Stimulated activated naive CD8-positive, alpha-beta T cell treated with anti-CD3 and anti-CD28 coated beads, Interleukin-15, Interleukin-2, amounts not matched to agents 100 ng/mL and 50 ng/mL, for 24 hours (primary cell): ENCODE data around the gene DOCK4.

Experiments used
- H3K27ac Mint-ChIP-seq: one replicate; pipeline ENCODE4 v1.8.0; 2021; ENCODE audit warnings: mild to moderate bottlenecking, mixed read lengths
- H3K27me3 Mint-ChIP-seq: one replicate; pipeline ENCODE4 v1.8.0; 2021; ENCODE audit warnings: mixed read lengths
- H3K36me3 Mint-ChIP-seq: one replicate; pipeline ENCODE4 v1.8.0; 2021; ENCODE audit warnings: low read depth, mixed read lengths
- H3K4me1 Mint-ChIP-seq: one replicate; pipeline ENCODE4 v1.8.0; 2021; ENCODE audit warnings: low read depth, mixed read lengths
- H3K4me3 Mint-ChIP-seq: one replicate; pipeline ENCODE4 v1.8.0; 2021; ENCODE audit warnings: mild to moderate bottlenecking, mixed read lengths
- H3K9me3 Mint-ChIP-seq: one replicate; pipeline ENCODE4 v1.8.0; 2021; ENCODE audit warnings: mixed read lengths

DOCK4 gene

GRCh38 chr7:111788286-111789047 lies 417.7 kb downstream of the DOCK4 start:
- H3K4me3 Mint-ChIP-seq = no peak overlapping the region
- H3K9me3 Mint-ChIP-seq = peaks cover 4% of the 10 kb centered on the region
- H3K27ac Mint-ChIP-seq = no peak overlapping the region
- peaks cover 3% of the 10 kb centered on the region for H3K27me3 Mint-ChIP-seq
- H3K36me3 Mint-ChIP-seq = no peaks in the 10 kb centered on the region
- no peaks in the 10 kb centered on the region for H3K4me1 Mint-ChIP-seq

GRCh38 chr7:111787741-111788140 lies 418.5 kb downstream of the DOCK4 start:
- H3K27me3 Mint-ChIP-seq = peaks cover 3% of the 10 kb centered on the region
- H3K27ac Mint-ChIP-seq = no peak overlapping the region
- H3K4me3 Mint-ChIP-seq = no peak overlapping the region
- no peaks in the 10 kb centered on the region for H3K4me1 Mint-ChIP-seq
- no peaks in the 10 kb centered on the region for H3K9me3 Mint-ChIP-seq
- H3K36me3 Mint-ChIP-seq = no peaks in the 10 kb centered on the region

GRCh38 chr7:111787099-111787498 lies 419.1 kb downstream of the DOCK4 start:
- H3K9me3 Mint-ChIP-seq = no peaks in the 10 kb centered on the region
- H3K27me3 Mint-ChIP-seq = peaks cover 3% of the 10 kb centered on the region
- no peak overlapping the region for H3K27ac Mint-ChIP-seq

GRCh38 chr7:111785076-111785475 lies 421.1 kb downstream of the DOCK4 start:
- H3K9me3 Mint-ChIP-seq = no peaks in the 10 kb centered on the region

More at GRCh38 chr7:111787099-111787498, 419.1 kb downstream of the DOCK4 start:
- no peak overlapping the region for H3K4me3 Mint-ChIP-seq
- no peaks in the 10 kb centered on the region for H3K4me1 Mint-ChIP-seq
- no peaks in the 10 kb centered on the region for H3K36me3 Mint-ChIP-seq

GRCh38 chr7:111784296-111784695 lies 421.9 kb downstream of the DOCK4 start:
- no peaks in the 10 kb centered on the region for H3K9me3 Mint-ChIP-seq
- H3K4me3 Mint-ChIP-seq = no peak overlapping the region
- H3K27me3 Mint-ChIP-seq = peaks cover 3% of the 10 kb centered on the region
- no peak overlapping the region for H3K27ac Mint-ChIP-seq
- no peaks in the 10 kb centered on the region for H3K4me1 Mint-ChIP-seq
- no peaks in the 10 kb centered on the region for H3K36me3 Mint-ChIP-seq

More at GRCh38 chr7:111785076-111785475, 421.1 kb downstream of the DOCK4 start:
- H3K36me3 Mint-ChIP-seq = no peaks in the 10 kb centered on the region
- H3K27me3 Mint-ChIP-seq = peaks cover 3% of the 10 kb centered on the region
- no peak overlapping the region for H3K27ac Mint-ChIP-seq
- H3K4me1 Mint-ChIP-seq = no peaks in the 10 kb centered on the region
- H3K4me3 Mint-ChIP-seq = no peak overlapping the region

- no peak overlapping the region for H3K27ac Mint-ChIP-seq
- no peaks in the 10 kb centered on the region for H3K4me1 Mint-ChIP-seq
- peaks cover 3% of the 10 kb centered on the region for H3K27me3 Mint-ChIP-seq
- no peaks in the 10 kb centered on the region for H3K9me3 Mint-ChIP-seq
- no peak overlapping the region for H3K4me3 Mint-ChIP-seq
- no peaks in the 10 kb centered on the region for H3K36me3 Mint-ChIP-seq
Observed at GRCh38 chr7:111783854-111784253, 422.3 kb downstream of the DOCK4 start.

GRCh38 chr7:111780527-111780926 lies 425.7 kb downstream of the DOCK4 start:
- Mint-ChIP-seq H3K4me1 (no peaks in the 10 kb centered on the region), H3K36me3 (no peaks in the 10 kb centered on the region), H3K9me3 (peaks cover 13% of the 10 kb centered on the region), H3K27ac (no peak overlapping the region), H3K27me3 (no peaks in the 10 kb centered on the region), H3K4me3 (no peak overlapping the region)

GRCh38 chr7:111775206-111775605 lies 431.0 kb downstream of the DOCK4 start:
- Mint-ChIP-seq H3K4me1 (no peaks in the 10 kb centered on the region), H3K27ac (no peak overlapping the region), H3K36me3 (no peaks in the 10 kb centered on the region), H3K9me3 (peaks cover 13% of the 10 kb centered on the region), H3K4me3 (no peak overlapping the region), H3K27me3 (no peaks in the 10 kb centered on the region)

GRCh38 chr7:111772716-111773115 lies 433.5 kb downstream of the DOCK4 start:
- Mint-ChIP-seq H3K4me3 (no peak overlapping the region), H3K36me3 (no peaks in the 10 kb centered on the region), H3K9me3 (peaks cover 12% of the 10 kb centered on the region), H3K4me1 (no peaks in the 10 kb centered on the region), H3K27ac (no peak overlapping the region), H3K27me3 (peaks cover 4% of the 10 kb centered on the region)

GRCh38 chr7:111771638-111772037 lies 434.6 kb downstream of the DOCK4 start:
- H3K27ac Mint-ChIP-seq = no peak overlapping the region
- no peak overlapping the region for H3K4me3 Mint-ChIP-seq
- no peaks in the 10 kb centered on the region for H3K36me3 Mint-ChIP-seq

GRCh38 chr7:111770116-111770515 lies 436.1 kb downstream of the DOCK4 start:
- Mint-ChIP-seq H3K4me3 (no peak overlapping the region), H3K4me1 (no peaks in the 10 kb centered on the region)

More at GRCh38 chr7:111771638-111772037, 434.6 kb downstream of the DOCK4 start:
- no peaks in the 10 kb centered on the region for H3K4me1 Mint-ChIP-seq
- peaks cover 4% of the 10 kb centered on the region for H3K27me3 Mint-ChIP-seq
- peaks cover 8% of the 10 kb centered on the region for H3K9me3 Mint-ChIP-seq

GRCh38 chr7:111765751-111766643 lies 440.2 kb downstream of the DOCK4 start:
- no peaks in the 10 kb centered on the region for H3K36me3 Mint-ChIP-seq
- no peak overlapping the region for H3K27ac Mint-ChIP-seq
- H3K9me3 Mint-ChIP-seq = no peaks in the 10 kb centered on the region

More at GRCh38 chr7:111770116-111770515, 436.1 kb downstream of the DOCK4 start:
- Mint-ChIP-seq H3K27me3 (peaks cover 4% of the 10 kb centered on the region), H3K27ac (no peak overlapping the region), H3K9me3 (no peaks in the 10 kb centered on the region), H3K36me3 (no peaks in the 10 kb centered on the region)

GRCh38 chr7:111763221-111763801 lies 442.9 kb downstream of the DOCK4 start:
- no peaks in the 10 kb centered on the region for H3K9me3 Mint-ChIP-seq
- H3K36me3 Mint-ChIP-seq = no peaks in the 10 kb centered on the region
- H3K27me3 Mint-ChIP-seq = no peaks in the 10 kb centered on the region
- H3K4me1 Mint-ChIP-seq = no peaks in the 10 kb centered on the region
- no peak overlapping the region for H3K27ac Mint-ChIP-seq
- H3K4me3 Mint-ChIP-seq = no peak overlapping the region

More at GRCh38 chr7:111765751-111766643, 440.2 kb downstream of the DOCK4 start:
- Mint-ChIP-seq H3K4me3 (no peak overlapping the region), H3K27me3 (peaks cover 4% of the 10 kb centered on the region), H3K4me1 (no peaks in the 10 kb centered on the region)

- H3K9me3 Mint-ChIP-seq = no peaks in the 10 kb centered on the region
- H3K4me1 Mint-ChIP-seq = no peaks in the 10 kb centered on the region
Observed at GRCh38 chr7:111762799-111763198, 443.4 kb downstream of the DOCK4 start.

GRCh38 chr7:111762211-111762610 lies 444.0 kb downstream of the DOCK4 start:
- Mint-ChIP-seq H3K9me3 (no peaks in the 10 kb centered on the region), H3K27ac (no peak overlapping the region), H3K4me1 (no peaks in the 10 kb centered on the region), H3K36me3 (no peaks in the 10 kb centered on the region), H3K4me3 (no peak overlapping the region), H3K27me3 (no peaks in the 10 kb centered on the region)

More at GRCh38 chr7:111762799-111763198, 443.4 kb downstream of the DOCK4 start:
- Mint-ChIP-seq H3K27me3 (no peaks in the 10 kb centered on the region), H3K36me3 (no peaks in the 10 kb centered on the region), H3K4me3 (no peak overlapping the region), H3K27ac (no peak overlapping the region)
